ENCODE data around the gene PSG5.
"Not testable (repeated sequence)": the region's sequence is repeated elsewhere in the genome, so short reads cannot be mapped to it uniquely, and the experiment has no call there.

- TF ChIP-seq ZFP3 (CRISPR knock-in tag; IDR thresholded peaks at IDR 0.05); ISL1 (CRISPR knock-in tag; IDR thresholded peaks at IDR 0.05); ZNF565 (CRISPR knock-in tag; conservative IDR thresholded peaks at IDR 0.05; ENCODE audit: low read depth); PPARA (CRISPR knock-in tag; IDR thresholded peaks at IDR 0.05; ENCODE audit: borderline replicate concordance); GLIS3 (CRISPR knock-in tag; IDR thresholded peaks at IDR 0.05); POU6F1 (CRISPR knock-in tag; IDR thresholded peaks at IDR 0.05; ENCODE audit: borderline replicate concordance, low read depth); ZC3H10 (CRISPR knock-in tag; IDR thresholded peaks at IDR 0.05); BACH2 (CRISPR knock-in tag; IDR thresholded peaks at IDR 0.05; ENCODE audit: borderline replicate concordance); PATZ1 (CRISPR knock-in tag; IDR thresholded peaks at IDR 0.05; ENCODE audit: borderline replicate concordance); TOX (CRISPR knock-in tag; IDR thresholded peaks at IDR 0.05; ENCODE audit: borderline replicate concordance): not testable (repeated sequence)
Measured at GRCh38 chr19:43228730-43229129, 42.4 kb upstream of the PSG5 start.

Data from SK-N-SH treated with all-trans-retinoic acid at 6 μM for 48 hours (cell line).